ENCODE results near the gene TUBB3. TPM values are rescaled to one million over a fixed set of nuclear protein-coding genes. Genes with fewer than 3 reads are reported as not detected.

The TUBB3 gene
- total RNA-seq, 1 experiment from 2014 or later = 173 TPM

- DNase-seq (ENCODE audit: low read depth, low spot score) (no peak), ATAC-seq (no peak)
- H3K27me3 ChIP-seq (ENCODE audit: insufficient read depth, low read length) = no peaks in the 10 kb centered on the region
- TF ChIP-seq ELF1 (IDR thresholded peaks at IDR 0.05; ENCODE audit: borderline replicate concordance, low read depth) (no peak), CBX3 (IDR thresholded peaks at IDR 0.05; ENCODE audit: low read depth) (no peak), EZH2 (IDR thresholded peaks at IDR 0.05) (no peak)
- no peak overlapping the region for H3K4me3 ChIP-seq (replicated peaks in 1 of 2; ENCODE audit: low read depth in 1 of 2, low read length in 2 of 2)
- H3K4me1 ChIP-seq (ENCODE audit: control insufficient read depth in 1 of 2, insufficient read depth in 2 of 2, low read length in 2 of 2) = no peaks in the 10 kb centered on the region
- H2AFZ ChIP-seq (ENCODE audit: low read depth, low read length, poor library complexity, severe bottlenecking) = no peak overlapping the region
- no peaks in the 10 kb centered on the region for H3K9me2 ChIP-seq (ENCODE audit: insufficient read depth)
- BruUV-seq (replicated peaks) = no TSS peak
- POLR2A ChIA-PET = no interaction called here
- peaks cover 63% of the 10 kb centered on the region for H3K79me2 ChIP-seq (ENCODE audit: insufficient read depth, low read length)
- intact Hi-C loops (cut with micrococcal nuclease) = no loop called here
- H3K9me3 ChIP-seq (ENCODE audit: control insufficient read depth in 1 of 2, insufficient read depth in 1 of 2, low read depth in 1 of 2, low read length in 2 of 2) = no peaks in the 10 kb centered on the region
- CTCF ChIA-PET = no interaction called here
- H3K4me2 ChIP-seq (ENCODE audit: low read length) = no peak overlapping the region
- H3K36me3 ChIP-seq (ENCODE audit: control insufficient read depth in 1 of 2, insufficient read depth in 2 of 2, low read length in 2 of 2) = peaks cover 51 to 62% of the 10 kb centered on the region in 2 experiments
- no peaks in the 10 kb centered on the region for H4K20me1 ChIP-seq (ENCODE audit: insufficient read depth)
- H3K9ac ChIP-seq (ENCODE audit: low read length) = no peak overlapping the region
- RAD21 ChIA-PET (ENCODE audit: low non-redundant PET in 1 of 2, low total read pairs in 2 of 2, uncharacterized antibody in 2 of 2, unreplicated experiment in 2 of 2) = no interaction called here
- no peak overlapping the region for H3K27ac ChIP-seq (ENCODE audit: low read depth, low read length)
Observed at GRCh38 chr16:89883346-89884040, 39.6 kb upstream of the TUBB3 start.

GRCh38 chr16:89884041-89884421 is 39.1 kb upstream of the TUBB3 start:
- ChIA-PET CTCF (no interaction called here), POLR2A (no interaction called here), RAD21 (ENCODE audit: low non-redundant PET in 1 of 2, low total read pairs in 2 of 2, uncharacterized antibody in 2 of 2, unreplicated experiment in 2 of 2) (no interaction called here)
- TSS peak; percentile 3 for BruUV-seq (replicated peaks)
- Histone ChIP-seq H3K79me2 (ENCODE audit: insufficient read depth, low read length) (peaks cover 58% of the 10 kb centered on the region), H3K4me1 (ENCODE audit: control insufficient read depth in 1 of 2, insufficient read depth in 2 of 2, low read length in 2 of 2) (no peaks in the 10 kb centered on the region), H3K27me3 (ENCODE audit: insufficient read depth, low read length) (no peaks in the 10 kb centered on the region), H3K36me3 (ENCODE audit: control insufficient read depth in 1 of 2, insufficient read depth in 2 of 2, low read length in 2 of 2) (peaks cover 50 to 60% of the 10 kb centered on the region in 2 experiments), H4K20me1 (ENCODE audit: insufficient read depth) (no peaks in the 10 kb centered on the region), H3K9me2 (ENCODE audit: insufficient read depth) (no peaks in the 10 kb centered on the region), H3K27ac (ENCODE audit: low read depth, low read length) (no peak overlapping the region; the same call in 1 of the 2 replicates), H3K9me3 (ENCODE audit: control insufficient read depth in 1 of 2, insufficient read depth in 1 of 2, low read depth in 1 of 2, low read length in 2 of 2) (no peaks in the 10 kb centered on the region), H2AFZ (ENCODE audit: low read depth, low read length, poor library complexity, severe bottlenecking) (no peak overlapping the region), H3K9ac (ENCODE audit: low read length) (no peak overlapping the region), H3K4me2 (ENCODE audit: low read length) (no peak overlapping the region), H3K4me3 (replicated peaks in 1 of 2; ENCODE audit: low read depth in 1 of 2, low read length in 2 of 2) (no peak overlapping the region)
- 0 out of 2 replicates have a peak, but pooled peaks have one; percentile 31 for ATAC-seq
- TF ChIP-seq JUND (IDR thresholded peaks at IDR 0.05) (no peak), TCF7L2 (IDR thresholded peaks at IDR 0.05; ENCODE audit: borderline replicate concordance, extremely low read depth, insufficient read depth, insufficient read length) (no peak), POLR2A (IDR thresholded peaks at IDR 0.05; ENCODE audit: borderline replicate concordance, extremely low read depth, insufficient read depth, insufficient read length) (no peak), SP1 (IDR thresholded peaks at IDR 0.05; ENCODE audit: low read depth) (no peak), EZH2phosphoT487 (IDR thresholded peaks at IDR 0.05; ENCODE audit: borderline replicate concordance) (no peak), EZH2 (IDR thresholded peaks at IDR 0.05) (no peak), POLR2AphosphoS5 (IDR thresholded peaks at IDR 0.05; ENCODE audit: low read depth, low read length) (no peak), MAX (IDR thresholded peaks at IDR 0.05) (no peak), RAD21 (IDR thresholded peaks at IDR 0.05; ENCODE audit: low read depth) (no peak), ZFX (IDR thresholded peaks at IDR 0.05) (no peak)
- DNase-seq (ENCODE audit: low read depth, low spot score) = no peak
- intact Hi-C loops (cut with micrococcal nuclease) = no loop called here

Data from HCT116 (cell line).